M059J (cell line): Measurements from ENCODE around the gene CEP89. TPM values are rescaled to one million over a fixed set of nuclear protein-coding genes. Genes with fewer than 3 reads are reported as not detected.
A peak's percentile ranks its signal among the peaks of the same experiment; 100 is the strongest.
"Not testable (repeated sequence)": the region's sequence is repeated elsewhere in the genome, so short reads cannot be mapped to it uniquely, and the experiment has no call there.

ENCODE experiments used
- DNase-seq: peaks from one replicate; pipeline ENCODE4 v3.0.0-alpha.2; 2012; ENCODE audit warnings: low read depth
- total RNA-seq: library from RNA; depleted of rRNA; stranded (reverse); fragments of >200 nt; shearing (Covaris generic); gene quantifications from 2 replicates; pipeline ENCODE4 v1.2.3, GENCODE V29; 2014; rRNA removed

CEP89 gene
- total RNA-seq, 1 experiment from 2014 or later, result 20.7 TPM

- DNase-seq, result no peak
These were observed 129.7 kb downstream of the CEP89 start for GRCh38 chr19:32842061-32842460.

DNA sequence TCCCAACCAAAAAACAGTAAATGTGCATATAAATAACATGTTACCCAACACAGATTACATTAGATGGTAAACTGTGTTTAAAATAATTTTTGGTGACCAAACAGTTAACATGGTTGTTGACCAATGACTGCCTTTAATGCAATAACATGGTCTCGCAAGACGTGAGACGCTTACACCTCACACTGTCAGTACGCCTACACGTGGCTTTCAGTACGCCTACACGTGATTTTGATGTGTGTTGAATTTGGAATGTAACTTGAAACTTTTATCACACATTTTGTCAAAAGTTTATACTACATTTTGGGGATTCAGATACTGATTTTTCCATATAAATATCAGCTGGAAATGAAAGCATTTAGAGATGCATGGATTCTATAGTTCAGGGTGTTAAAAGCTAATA is 134.2 kb downstream of the CEP89 start:
- no peak for DNase-seq

DNA sequence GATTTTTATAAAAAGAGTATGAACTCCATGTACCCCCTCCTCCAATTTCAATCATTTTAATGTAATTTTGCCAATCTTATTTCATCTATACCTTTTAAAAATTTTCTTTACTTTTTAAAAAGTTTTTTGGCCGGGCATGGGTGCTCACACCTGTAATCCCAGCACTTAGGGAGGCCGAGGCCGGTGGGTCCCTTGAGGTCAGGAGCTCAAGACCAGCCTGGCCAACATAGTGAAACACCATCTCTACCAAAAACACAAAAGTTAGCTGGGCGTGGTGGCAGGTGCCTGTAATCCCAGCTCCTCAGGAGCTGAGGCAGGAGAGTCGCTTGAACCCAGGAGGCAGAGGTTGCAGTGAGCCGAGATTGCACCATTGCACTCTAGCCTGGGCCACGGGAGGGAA is 138.4 kb downstream of the CEP89 start:
- DNase-seq, result not testable (repeated sequence)

- DNase-seq, result not testable (repeated sequence)
These were observed 138.9 kb downstream of the CEP89 start for GRCh38 chr19:32832825-32833224.

DNA sequence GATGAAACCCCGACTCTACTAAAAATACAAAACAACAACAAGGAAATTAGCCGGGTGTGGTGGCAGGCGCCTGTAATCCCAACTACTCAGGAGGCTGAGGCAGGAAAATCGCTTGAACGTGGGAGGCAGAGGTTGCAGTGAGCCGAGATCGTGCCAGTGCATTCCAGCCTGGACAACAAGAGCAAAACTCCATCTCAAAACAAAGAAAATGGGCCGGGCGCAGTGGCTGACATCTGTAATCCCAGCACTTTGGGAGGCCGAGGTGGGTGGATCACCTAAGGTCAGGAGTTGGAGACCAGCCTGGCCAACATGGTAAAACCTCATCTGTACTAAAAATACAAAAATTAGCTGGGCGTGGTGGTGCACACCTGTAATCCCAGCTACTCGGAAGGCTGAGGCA is 139.7 kb downstream of the CEP89 start:
- not testable (repeated sequence) for DNase-seq

GRCh38 chr19:32831611-32832010 is 140.1 kb downstream of the CEP89 start:
- DNase-seq, result no peak

GRCh38 chr19:32830231-32831014 is 141.3 kb downstream of the CEP89 start:
- peak; percentile 92 for DNase-seq

GRCh38 chr19:32829345-32829896 is 142.3 kb downstream of the CEP89 start:
- DNase-seq, result no peak

DNA sequence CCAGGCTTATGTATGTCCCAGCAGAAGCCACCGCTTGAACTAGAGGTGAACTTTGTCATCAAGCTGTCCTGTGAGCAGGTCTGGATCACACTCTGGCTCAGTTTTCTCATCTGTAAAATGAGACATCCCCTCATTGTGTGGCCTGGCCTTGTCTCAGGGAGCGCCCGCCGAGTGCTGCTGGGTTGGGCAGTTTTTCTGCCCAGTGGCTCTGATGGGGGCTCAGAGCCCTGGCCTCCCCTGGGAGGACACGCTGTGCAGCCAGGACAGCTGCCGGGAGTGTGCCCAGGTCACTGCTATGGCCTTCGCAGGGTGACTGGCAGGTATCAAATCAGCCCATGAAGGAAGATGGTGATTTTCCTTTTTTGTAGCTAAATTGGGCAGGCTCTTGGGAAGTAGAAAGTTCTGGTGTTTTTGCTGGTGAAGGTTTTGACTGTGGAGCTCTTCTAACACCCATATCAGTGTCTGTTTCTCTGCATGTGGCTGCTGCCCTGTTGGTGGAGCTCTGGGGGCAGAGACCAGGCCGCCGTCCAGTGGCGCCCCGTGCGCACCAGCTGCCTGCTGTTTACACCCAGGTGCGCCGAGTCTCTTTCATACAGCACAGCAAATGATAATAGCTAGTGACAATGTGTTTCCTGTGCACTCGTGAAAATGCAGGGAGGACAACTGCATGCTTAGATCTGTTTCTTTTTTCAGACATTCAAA is 143.0 kb downstream of the CEP89 start:
- no peak for DNase-seq

DNA sequence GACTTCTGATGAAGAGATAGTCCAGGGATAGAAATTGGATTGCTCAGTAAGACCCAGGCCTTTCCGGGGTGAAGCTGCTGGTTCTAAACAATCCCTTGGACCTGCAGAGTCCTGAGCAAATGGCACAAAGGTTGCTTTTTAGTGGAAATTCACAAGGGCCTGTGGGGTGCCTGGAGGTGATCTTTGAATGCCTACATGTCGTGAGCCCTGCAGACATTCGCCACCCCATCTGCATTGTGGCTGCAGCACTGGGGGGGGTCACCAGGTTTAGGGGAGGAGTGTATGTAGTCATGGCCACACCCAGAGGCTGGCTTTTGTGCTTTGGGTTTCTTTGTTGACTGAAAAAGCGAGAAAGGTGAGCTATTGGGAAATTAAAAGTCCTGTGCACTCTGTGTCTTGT is 143.6 kb downstream of the CEP89 start:
- DNase-seq, result no peak

Other genes starting within 250 kb of the CEP89 start
- not detected in 2 replicates for gene SLC7A9, start 102.2 kb downstream of the CEP89 start, total RNA-seq
- 11.6 and 12.1 TPM in 2 replicates for gene FAAP24, start 284 bp upstream of the CEP89 start, total RNA-seq
- 22.5 and 25.6 TPM in 2 replicates for gene RHPN2, start 92.9 kb upstream of the CEP89 start, total RNA-seq
- 4.7 and 9.8 TPM in 2 replicates for gene GPATCH1, start 109.2 kb upstream of the CEP89 start, total RNA-seq
- not detected in 2 replicates for gene WDR88, start 160.2 kb upstream of the CEP89 start, total RNA-seq
- gene LRP3, start 222.4 kb upstream of the CEP89 start, total RNA-seq, result 2.0 and 2.1 TPM in 2 replicates